Stimulated activated CD8-positive, alpha-beta memory T cell treated with anti-CD3 and anti-CD28 coated beads, Interleukin-7, amount 100 ng/mL, for 24 hours (primary cell): ENCODE results near the gene ABHD12.
A peak's percentile ranks its signal among the peaks of the same experiment; 100 is the strongest.

Experiments used
- DNase-seq: peaks from one replicate; pipeline ENCODE4 v3.0.0-alpha.2; 2020; ENCODE audit warnings: low read depth

The ABHD12 gene

DNA sequence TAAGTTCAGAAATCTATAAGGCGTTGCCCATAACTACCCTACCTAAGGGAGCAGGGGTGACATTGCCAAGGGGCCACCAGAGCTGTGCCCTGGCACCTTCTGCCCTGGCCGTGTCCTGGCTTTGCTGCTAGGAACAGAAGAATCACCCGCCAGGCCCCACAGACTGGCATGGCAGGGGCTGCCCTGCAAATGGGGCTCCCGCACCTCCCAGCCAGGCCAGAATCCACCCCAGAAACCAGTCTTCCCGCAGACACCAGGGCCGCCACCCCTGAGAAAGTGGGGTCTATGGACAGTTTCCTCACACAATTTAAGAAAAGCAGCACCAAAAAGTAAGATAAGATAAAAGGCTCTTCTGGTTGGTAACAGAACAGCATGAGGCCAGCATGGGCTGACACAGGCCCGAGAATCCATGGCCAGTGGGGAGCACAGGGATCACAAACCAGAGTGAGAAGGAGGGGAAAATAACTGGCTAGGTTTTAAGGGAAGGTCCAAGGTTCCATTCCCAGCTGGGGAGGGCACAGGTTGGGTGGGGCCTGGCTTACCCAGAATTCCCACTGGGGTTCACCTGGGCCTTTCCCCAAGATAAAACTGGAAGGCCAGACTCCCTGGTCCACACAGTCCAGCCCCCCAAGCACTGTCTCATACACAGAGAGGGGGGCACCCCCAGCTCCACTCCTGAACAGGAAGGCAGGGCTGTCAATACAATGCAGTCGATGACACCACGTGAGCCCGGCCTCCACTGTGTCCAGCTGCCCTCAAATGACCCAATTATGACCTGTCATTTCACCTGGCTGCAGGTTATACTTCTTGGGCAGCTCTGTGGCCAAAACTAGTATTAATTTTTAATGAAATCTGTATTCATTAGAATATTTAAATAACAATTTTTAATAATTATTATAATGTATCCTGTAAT is 83.4 kb downstream of the ABHD12 start:
- DNase-seq = no peak

- DNase-seq = no peak
These were observed 86.5 kb downstream of the ABHD12 start for GRCh38 chr20:25304025-25304549.

DNA sequence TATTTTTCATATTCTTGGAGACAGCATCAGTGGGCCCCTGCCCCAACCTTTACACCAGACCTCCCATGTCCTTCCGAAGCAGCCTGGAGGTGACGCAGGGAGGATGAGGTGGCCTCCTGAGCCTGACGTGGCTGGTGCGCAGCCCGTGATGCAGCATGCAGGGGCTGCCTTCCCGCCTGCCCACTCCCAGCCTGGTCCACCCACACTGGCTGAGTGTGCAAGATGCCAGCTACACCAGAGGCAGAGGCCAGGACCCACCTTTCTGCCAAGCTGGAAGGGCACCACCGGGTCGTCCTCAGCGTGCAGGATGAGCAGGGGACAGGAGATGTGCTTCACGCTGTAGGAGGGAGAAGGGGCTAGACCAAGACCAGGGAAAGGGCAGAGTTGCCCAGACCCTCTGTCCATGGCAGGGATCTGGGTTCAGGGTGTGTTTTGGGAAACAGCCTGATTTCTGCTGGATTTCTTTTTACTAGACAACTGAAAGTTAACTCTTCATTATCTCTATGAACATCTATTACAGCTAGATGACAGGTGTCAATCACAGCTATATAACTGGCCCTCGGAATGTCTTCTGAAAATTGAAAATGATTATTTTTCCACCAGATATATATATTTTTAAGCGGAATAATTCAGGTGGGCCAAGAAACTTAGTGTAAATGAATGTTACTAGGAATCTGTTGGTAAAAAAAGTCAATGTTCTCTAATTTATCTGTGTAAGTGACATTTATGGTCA is 87.2 kb downstream of the ABHD12 start:
- DNase-seq = no peak

DNA sequence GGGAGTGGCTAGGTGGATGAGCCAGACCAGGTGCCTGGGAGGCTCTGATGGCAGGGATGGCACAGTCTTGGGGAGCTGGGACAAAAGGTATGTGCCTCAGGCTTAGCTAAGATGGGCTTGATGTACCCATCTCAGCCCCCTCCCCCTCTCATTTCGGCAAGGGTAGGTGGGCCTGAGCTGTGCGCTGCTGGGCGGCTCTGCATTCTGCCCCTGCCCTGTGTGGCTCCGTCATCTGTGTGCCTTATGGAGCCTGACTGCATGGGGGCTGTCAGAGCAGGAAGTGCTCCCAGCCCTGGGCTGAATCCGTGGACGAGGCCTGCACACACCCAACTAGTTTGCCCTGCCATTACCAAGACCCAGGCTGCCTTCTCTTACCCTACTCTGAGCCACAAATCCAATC is 88.0 kb downstream of the ABHD12 start:
- no peak for DNase-seq

DNA sequence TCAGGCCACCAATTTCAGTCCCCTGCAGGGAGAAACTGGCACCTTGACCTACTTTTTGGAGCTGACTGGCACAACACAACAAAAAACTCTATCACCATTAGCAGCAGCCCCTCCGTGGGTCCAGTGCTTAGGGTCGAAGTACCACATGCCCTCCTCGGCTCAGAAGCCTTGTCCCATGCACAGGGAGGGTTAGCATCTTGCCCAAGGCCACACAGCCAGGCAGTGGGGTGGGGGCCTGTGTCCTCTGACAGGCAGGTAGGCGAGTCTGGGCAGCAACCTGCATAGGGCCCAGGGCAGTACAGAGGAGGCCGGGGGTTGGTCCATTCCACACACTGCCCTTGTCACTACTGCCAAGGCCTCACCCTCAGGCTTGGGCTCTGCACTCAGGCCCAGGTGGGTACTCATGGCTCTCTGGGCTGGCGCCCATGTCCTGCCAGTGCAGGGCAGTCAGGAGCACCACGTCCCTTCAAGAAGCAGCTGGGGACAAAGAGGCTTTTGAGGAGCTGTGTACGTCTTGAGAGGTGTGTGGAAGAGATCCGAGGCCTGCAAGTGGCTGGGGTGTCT is 89.2 kb downstream of the ABHD12 start:
- DNase-seq = no peak

DNA sequence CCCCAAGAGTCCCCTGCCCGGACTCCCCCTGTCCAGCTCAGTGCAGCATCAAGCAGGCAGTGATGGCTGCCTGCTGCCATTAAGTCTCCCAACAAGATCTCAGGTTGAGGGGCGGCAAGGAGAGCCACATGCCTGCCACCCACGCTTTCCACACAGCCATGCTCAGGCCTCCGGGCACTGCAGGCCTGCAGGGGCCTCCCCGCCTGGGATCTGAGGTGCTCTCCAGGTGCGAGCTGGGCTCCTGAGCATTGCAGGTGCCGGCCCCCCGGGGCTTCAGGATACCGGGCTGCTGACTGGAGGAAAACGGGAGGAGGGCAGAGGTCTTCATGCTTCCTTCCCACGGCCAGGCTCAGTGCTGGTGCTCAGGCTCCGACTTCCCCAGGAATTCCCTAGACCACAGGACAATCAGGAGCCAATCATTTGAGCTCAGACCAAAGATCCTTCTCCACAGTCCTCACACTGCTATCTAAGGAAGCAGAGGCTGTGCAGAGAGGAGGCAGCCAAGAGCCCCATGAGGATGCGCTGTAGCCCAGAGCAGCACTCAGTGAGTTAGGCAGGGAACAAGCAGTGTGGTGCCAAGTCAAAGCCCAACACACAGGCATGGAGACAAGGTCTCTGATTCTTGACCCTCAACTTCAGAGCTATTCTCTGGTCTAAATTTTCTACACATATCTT is 90.0 kb downstream of the ABHD12 start:
- DNase-seq = no peak

DNA sequence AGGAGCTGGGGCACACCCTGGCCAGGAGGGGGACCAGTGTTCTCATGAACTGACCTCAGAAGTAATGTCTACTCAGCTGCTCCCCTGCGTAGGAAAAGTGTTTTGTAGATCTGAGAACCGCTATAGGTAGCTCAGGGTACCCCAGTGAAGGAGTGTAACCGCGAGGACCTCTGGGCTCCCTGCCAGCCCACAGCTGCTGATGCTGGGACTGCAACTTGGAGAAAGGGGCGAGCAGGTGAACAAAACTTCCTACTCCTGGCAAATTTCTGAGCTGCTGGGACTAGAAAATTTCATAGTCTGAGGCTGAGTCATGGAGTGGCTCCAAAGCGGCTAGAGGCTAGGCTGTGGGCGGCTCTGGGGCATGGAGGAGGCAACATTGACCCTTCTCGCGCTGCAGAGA is 90.8 kb downstream of the ABHD12 start:
- DNase-seq = no peak

GRCh38 chr20:25297141-25297905 is 93.3 kb downstream of the ABHD12 start:
- no peak for DNase-seq

DNA sequence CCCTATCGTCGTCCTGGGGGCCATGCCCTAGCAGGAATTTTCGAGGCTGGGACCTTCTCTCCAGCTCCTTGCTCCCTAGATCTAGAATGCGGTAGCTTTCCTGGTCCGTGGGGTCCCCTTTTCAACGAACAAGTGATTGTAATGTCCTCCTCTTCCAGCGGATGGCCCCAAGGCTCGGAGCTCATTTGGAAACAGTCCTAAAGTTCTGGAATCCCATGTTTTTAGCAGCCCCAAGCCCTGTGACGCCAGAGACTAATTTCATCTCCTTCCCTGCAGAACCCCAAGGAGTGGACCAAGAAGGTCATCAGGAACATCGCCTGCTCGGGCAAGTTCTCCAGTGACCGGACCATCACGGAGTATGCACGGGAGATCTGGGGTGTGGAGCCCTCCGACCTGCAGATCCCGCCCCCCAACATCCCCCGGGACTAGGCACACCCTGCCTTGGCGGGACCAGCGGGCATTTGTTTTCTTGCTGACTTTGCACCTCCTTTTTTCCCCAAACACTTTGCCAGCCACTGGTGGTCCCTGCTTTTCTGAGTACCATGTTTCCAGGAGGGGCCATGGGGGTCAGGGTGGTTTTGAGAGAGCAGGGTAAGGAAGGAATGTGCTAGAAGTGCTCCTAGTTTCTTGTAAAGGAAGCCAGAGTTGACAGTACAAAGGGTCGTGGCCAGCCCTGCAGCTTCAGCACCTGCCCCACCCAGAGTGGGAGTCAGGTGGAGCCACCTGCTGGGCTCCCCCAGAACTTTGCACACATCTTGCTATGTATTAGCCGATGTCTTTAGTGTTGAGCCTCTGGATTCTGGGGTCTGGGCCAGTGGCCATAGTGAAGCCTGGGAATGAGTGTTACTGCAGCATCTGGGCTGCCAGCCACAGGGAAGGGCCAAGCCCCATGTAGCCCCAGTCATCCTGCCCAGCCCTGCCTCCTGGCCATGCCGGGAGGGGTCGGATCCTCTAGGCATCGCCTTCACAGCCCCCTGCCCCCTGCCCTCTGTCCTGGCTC is 94.2 kb downstream of the ABHD12 start:
- no peak for DNase-seq

DNA sequence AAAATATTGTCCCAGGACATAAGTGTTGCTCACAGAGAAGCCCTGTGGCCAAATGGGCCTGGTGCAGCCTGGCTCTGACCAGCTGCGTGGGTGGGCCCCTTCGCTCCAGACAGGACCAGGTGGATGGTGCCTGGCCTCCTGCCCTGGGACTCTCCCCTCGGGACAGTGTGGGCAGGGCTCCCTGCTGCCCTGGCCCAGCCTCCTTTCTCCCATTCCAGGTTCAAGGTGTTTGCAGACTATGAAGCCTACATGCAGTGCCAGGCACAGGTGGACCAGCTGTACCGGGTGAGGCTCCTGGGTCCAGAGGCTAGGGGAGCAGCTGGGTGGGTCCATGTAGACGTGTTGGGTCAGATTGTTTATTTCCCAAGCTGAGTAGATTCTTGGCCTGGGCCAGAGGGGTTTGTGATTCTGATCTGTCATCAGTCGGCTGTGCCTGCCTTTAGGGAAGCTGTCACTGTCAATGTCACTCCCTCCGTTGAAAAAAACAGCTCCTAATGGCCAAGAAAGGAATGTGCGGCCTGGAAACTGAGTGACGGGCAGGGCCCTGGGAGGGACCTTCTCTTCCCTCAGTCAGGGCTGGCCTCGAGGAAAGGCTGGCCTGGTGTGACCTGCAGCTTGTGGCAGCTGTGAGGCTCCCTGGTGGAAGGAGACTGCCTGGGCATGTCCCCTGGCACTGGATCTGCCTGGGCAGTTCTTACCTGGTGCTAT is 95.1 kb downstream of the ABHD12 start:
- no peak for DNase-seq

GRCh38 chr20:25294459-25295385 is 95.9 kb downstream of the ABHD12 start:
- peak; percentile 31 for DNase-seq

DNA sequence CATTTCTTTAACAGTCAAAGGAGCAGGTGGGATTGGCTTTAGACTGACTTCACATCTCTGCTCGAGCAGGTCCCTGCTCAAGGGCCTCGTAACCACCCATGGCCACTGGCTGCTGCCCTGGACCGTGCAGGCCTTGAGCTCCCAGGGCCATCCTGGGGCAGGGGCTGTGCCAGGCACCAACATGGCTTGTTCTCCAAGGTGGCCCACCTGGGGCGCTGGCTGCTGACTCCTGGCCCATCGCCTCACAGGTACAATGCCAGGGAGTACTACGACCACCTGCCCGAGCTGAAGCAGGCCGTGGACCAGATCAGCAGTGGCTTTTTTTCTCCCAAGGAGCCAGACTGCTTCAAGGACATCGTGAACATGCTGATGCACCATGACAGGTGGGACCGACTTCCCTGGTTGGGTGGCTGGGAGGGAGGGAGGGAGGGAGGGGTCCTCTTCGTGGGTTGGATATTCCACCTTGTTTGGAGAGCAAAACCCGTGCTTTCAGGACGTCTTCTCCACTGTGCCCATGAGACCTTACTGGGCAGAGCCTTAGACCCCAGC is 96.7 kb downstream of the ABHD12 start:
- no peak for DNase-seq

- DNase-seq = no peak
These were observed 97.1 kb downstream of the ABHD12 start for GRCh38 chr20:25293507-25293906.

- no peak for DNase-seq
These were observed 98.3 kb downstream of the ABHD12 start for GRCh38 chr20:25292176-25292891.

GRCh38 chr20:25291432-25292133 is 99.1 kb downstream of the ABHD12 start:
- no peak for DNase-seq

DNA sequence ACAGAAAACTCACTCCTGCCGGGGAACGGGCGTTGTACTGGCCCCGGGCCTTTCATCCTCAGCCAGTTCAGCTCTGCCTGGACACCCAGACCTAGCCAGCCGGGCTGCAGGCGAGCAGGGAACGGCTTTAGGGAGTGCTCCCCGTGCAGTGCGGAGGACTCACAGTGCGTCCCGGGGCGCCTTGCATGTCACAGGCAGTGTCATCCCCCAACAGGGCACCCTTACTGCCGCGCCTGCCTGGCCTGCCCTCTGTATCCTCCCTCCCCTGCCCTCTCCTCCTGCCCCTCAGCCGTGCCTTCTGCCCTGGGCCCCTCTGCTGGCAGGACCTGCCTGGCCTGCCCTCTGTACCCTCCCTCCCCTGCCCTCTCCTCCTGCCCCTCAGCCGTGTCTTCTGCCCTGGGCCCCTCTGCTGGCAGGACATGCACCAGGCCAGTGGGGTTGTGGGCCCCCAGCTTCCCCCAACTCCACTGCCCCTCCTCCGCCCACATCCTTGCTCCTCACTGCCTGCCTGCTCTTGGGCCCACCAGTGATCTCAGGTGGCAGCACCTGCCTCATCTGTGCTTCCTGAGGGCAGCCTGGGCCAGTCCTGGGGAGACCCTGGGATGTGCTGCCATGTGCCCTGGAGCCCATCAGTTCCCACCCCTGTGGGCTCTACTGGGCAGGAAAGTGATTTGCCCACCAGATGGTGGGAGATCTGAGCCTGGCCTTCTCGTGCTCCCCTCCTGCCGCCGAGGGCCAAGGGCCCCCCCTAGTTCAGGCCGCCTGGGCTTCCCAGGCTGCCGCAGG is 99.8 kb downstream of the ABHD12 start:
- no peak for DNase-seq
